HG03095 (cell line): ENCODE data around the gene CDC7.
"Not testable (repeated sequence)": the region's sequence is repeated elsewhere in the genome, so short reads cannot be mapped to it uniquely, and the experiment has no call there.

ENCODE experiments used
- ATAC-seq: cut with Tn5 transposase; IDR thresholded peaks from one replicate; pipeline ENCODE4 v1.9.1; 2021; ENCODE audit warnings: moderate library complexity; ENCODE audit not compliant: unreplicated experiment

The CDC7 gene

GRCh38 chr1:91510754-91511153 is 10.1 kb downstream of the CDC7 start:
- ATAC-seq = no peak

GRCh38 chr1:91511386-91511785 is 10.7 kb downstream of the CDC7 start:
- ATAC-seq = no peak

GRCh38 chr1:91513160-91513559 is 12.5 kb downstream of the CDC7 start:
- no peak for ATAC-seq

- no peak for ATAC-seq
Observed at GRCh38 chr1:91513706-91514105, 13.1 kb downstream of the CDC7 start.

- no peak for ATAC-seq
Observed at GRCh38 chr1:91515994-91516393, 15.3 kb downstream of the CDC7 start.

- not testable (repeated sequence) for ATAC-seq
Observed at GRCh38 chr1:91516605-91517004, 16.0 kb downstream of the CDC7 start.

GRCh38 chr1:91519167-91519566 is 18.5 kb downstream of the CDC7 start:
- not testable (repeated sequence) for ATAC-seq

- no peak for ATAC-seq
Observed at GRCh38 chr1:91520942-91521507, 20.4 kb downstream of the CDC7 start.

- ATAC-seq = peak; percentile 84
Observed at GRCh38 chr1:91523482-91523881, 22.8 kb downstream of the CDC7 start.

GRCh38 chr1:91526496-91526895 is 25.8 kb downstream of the CDC7 start:
- no peak for ATAC-seq

- ATAC-seq = no peak
Observed at GRCh38 chr1:91527266-91527765, 26.7 kb downstream of the CDC7 start.

- no peak for ATAC-seq
Observed at GRCh38 chr1:91527781-91528180, 27.1 kb downstream of the CDC7 start.

GRCh38 chr1:91529856-91530255 is 29.2 kb downstream of the CDC7 start:
- ATAC-seq = no peak

- no peak for ATAC-seq
Observed at GRCh38 chr1:91533361-91534024, 32.8 kb downstream of the CDC7 start.

GRCh38 chr1:91535441-91535840 is 34.8 kb downstream of the CDC7 start:
- no peak for ATAC-seq

GRCh38 chr1:91537281-91537986 is 36.8 kb downstream of the CDC7 start:
- ATAC-seq = no peak

GRCh38 chr1:91537987-91538304 is 37.3 kb downstream of the CDC7 start:
- ATAC-seq = no peak

- no peak for ATAC-seq
Observed at GRCh38 chr1:91540910-91541309, 40.3 kb downstream of the CDC7 start.

GRCh38 chr1:91541918-91542533 is 41.4 kb downstream of the CDC7 start:
- ATAC-seq = no peak

GRCh38 chr1:91545506-91546300 is 45.1 kb downstream of the CDC7 start:
- no peak for ATAC-seq

GRCh38 chr1:91546301-91546581 is 45.6 kb downstream of the CDC7 start:
- no peak for ATAC-seq
